Measurements from ENCODE around the gene ZCCHC2.

DNA sequence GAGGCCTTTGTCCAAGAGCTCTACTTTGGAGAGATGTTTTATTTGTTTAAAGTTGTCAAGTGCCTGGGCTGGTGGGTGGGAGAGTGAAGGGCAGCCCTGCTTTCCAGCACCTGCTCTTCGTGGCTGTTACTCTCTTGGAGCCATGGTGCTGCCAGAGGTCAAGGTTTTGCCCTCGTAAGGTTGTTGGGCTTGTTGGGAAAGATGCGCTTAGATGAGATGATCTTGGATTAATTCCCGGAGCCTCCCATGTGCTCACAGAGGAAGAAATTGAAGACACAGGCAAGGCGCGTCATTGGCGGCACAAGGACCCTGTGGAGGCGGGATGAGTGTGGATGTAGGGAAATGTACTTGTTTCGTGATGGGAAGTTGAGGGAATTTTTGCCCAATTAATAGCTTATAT is 27.9 kb downstream of the ZCCHC2 start:
- TF ChIP-seq JUN (IDR thresholded peaks at IDR 0.05; ENCODE audit: low read depth, low read length) (no peak), CHD7 (IDR thresholded peaks at IDR 0.05; ENCODE audit: insufficient replicate concordance, low read length) (no peak), POLR2AphosphoS5 (IDR thresholded peaks at IDR 0.05; ENCODE audit: low read depth, low read length) (no peak)
- TF ChIP-seq, protein P1, sequence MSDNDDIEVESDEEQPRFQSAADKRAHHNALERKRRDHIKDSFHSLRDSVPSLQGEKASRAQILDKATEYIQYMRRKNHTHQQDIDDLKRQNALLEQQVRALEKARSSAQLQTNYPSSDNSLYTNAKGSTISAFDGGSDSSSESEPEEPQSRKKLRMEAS (IDR thresholded peaks at IDR 0.05) = no peak
- TF ChIP-seq, protein P2, sequence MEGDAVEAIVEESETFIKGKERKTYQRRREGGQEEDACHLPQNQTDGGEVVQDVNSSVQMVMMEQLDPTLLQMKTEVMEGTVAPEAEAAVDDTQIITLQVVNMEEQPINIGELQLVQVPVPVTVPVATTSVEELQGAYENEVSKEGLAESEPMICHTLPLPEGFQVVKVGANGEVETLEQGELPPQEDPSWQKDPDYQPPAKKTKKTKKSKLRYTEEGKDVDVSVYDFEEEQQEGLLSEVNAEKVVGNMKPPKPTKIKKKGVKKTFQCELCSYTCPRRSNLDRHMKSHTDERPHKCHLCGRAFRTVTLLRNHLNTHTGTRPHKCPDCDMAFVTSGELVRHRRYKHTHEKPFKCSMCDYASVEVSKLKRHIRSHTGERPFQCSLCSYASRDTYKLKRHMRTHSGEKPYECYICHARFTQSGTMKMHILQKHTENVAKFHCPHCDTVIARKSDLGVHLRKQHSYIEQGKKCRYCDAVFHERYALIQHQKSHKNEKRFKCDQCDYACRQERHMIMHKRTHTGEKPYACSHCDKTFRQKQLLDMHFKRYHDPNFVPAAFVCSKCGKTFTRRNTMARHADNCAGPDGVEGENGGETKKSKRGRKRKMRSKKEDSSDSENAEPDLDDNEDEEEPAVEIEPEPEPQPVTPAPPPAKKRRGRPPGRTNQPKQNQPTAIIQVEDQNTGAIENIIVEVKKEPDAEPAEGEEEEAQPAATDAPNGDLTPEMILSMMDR (IDR thresholded peaks at IDR 0.05; ENCODE audit: control extremely low read depth in 1 of 3, insufficient read depth in 1 of 3, low read depth in 1 of 3, low read length in 3 of 3) = no peak
